Thoracic aorta (tissue), 2 donors: Measurements from ENCODE around the gene VANGL1. TPM values are rescaled to one million over a fixed set of nuclear protein-coding genes. Genes with fewer than 3 reads are reported as not detected.

ENCODE experiments used
- ATAC-seq: fragments of 150-250 bp; one replicate; pipeline ENCODE4 v1.8.0; 2017; ENCODE audit warnings: low read depth; ENCODE audit not compliant: insufficient number of reproducible peaks, low FRiP score
- DNase-seq: peaks from one replicate; pipeline ENCODE4 v3.0.0-alpha.2; 2020; ENCODE audit warnings: low spot score
- H3K27ac ChIP-seq, 2 donors: fragments of 200-600 bp; sonication (generic); 1 replicate in 1 of 2; 2 replicates in 1 of 2; pipeline ENCODE4 v1.5.1; 2016; ENCODE audit warnings: mild to moderate bottlenecking in 2 of 2, moderate library complexity in 2 of 2
- H3K27me3 ChIP-seq: fragments of 200-600 bp; sonication (generic); replicated peaks from 2 replicates; pipeline ENCODE4 v1.6.0; 2016; ENCODE audit warnings: mild to moderate bottlenecking; ENCODE audit not compliant: insufficient read depth
- H3K36me3 ChIP-seq: fragments of 200-600 bp; sonication (generic); one replicate; pipeline ENCODE4 v1.5.1; 2016
- H3K4me1 ChIP-seq, 2 donors: fragments of 200-600 bp; sonication (generic); 1 replicate in 1 of 2; 2 replicates in 1 of 2; pipeline versions ENCODE4 v1.5.1 to v1.6.0; 2016; ENCODE audit warnings: low read depth in 2 of 2, mild to moderate bottlenecking in 1 of 2; ENCODE audit not compliant: control insufficient read depth in 1 of 2
- H3K4me3 ChIP-seq: fragments of 200-600 bp; sonication (generic); 2 replicates; pipeline ENCODE4 v1.5.1; 2016; ENCODE audit warnings: mild to moderate bottlenecking
- H3K9me3 ChIP-seq: fragments of 200-600 bp; sonication (generic); 2 replicates; pipeline ENCODE4 v1.5.1; 2016
- total RNA-seq, 2 donors: library from RNA; depleted of rRNA; stranded (reverse); fragments of >200 nt; gene quantifications; one replicate each; pipeline versions ENCODE4 v1.1.0 to v1.2.3, GENCODE V29; 2016
- TF ChIP-seq, protein P1 (sequence below): fragments of 200-600 bp; sonication (generic); IDR thresholded peaks from one replicate; pipeline ENCODE4 v1.5.1; 2019; ENCODE audit warnings: antibody characterized with exemption

VANGL1 gene
- total RNA-seq, 2 donors from 2014 or later: 6.5 to 8.8 TPM

DNA sequence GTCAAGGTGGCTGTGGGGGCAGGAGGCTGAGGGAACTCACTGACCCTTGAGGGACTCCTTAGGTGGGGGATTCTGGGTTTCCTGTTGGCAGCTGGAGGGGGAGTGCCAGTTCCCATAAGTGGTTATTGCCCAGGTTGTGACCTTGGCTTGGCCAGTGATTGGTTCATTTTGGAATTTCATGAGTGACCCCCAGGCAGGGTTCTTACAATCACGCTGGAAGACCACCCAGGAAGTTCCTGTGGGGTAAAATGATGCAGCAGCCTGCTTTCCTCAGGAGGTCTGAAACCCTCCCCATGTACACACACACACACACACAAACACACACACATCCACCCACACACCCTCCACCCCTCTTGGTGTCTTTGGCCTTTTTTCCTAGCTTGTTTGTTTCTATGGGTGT lies 16.9 kb downstream of the VANGL1 start:
- ATAC-seq (no peak), DNase-seq (no peak)
- TF ChIP-seq, protein P1, sequence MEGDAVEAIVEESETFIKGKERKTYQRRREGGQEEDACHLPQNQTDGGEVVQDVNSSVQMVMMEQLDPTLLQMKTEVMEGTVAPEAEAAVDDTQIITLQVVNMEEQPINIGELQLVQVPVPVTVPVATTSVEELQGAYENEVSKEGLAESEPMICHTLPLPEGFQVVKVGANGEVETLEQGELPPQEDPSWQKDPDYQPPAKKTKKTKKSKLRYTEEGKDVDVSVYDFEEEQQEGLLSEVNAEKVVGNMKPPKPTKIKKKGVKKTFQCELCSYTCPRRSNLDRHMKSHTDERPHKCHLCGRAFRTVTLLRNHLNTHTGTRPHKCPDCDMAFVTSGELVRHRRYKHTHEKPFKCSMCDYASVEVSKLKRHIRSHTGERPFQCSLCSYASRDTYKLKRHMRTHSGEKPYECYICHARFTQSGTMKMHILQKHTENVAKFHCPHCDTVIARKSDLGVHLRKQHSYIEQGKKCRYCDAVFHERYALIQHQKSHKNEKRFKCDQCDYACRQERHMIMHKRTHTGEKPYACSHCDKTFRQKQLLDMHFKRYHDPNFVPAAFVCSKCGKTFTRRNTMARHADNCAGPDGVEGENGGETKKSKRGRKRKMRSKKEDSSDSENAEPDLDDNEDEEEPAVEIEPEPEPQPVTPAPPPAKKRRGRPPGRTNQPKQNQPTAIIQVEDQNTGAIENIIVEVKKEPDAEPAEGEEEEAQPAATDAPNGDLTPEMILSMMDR: no peak
- Histone ChIP-seq H3K27me3 (no peaks in the 10 kb centered on the region), H3K4me1 (peaks cover 10 to 21% of the 10 kb centered on the region in 2 donors), H3K9me3 (no peaks in the 10 kb centered on the region), H3K27ac (no peak overlapping the region), H3K36me3 (peaks cover 5% of the 10 kb centered on the region), H3K4me3 (no peak overlapping the region)

DNA sequence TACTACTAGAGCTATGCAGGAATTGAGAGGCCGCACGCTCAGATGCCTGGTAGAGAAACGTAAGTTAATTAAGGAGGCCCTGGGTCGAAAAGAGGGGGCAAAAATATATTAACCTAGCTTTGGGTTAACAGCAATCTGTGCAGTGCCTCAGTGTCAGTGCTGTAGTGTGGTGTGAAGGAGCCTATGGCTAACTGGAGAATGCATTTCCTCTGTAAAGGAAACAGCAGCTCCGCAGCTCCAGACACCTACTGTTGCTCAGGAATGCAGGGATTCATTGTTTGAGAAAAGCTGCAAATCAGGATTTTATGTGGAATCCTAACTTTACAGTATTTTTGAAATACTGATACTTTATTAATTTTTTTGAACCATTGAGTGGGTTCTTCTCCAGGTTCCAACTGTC lies 18.4 kb downstream of the VANGL1 start:
- H3K4me3 ChIP-seq: no peak overlapping the region
- no peak overlapping the region for H3K27ac ChIP-seq
- H3K4me1 ChIP-seq: peaks cover 3 to 9% of the 10 kb centered on the region in 2 donors
- TF ChIP-seq, protein P1: no peak
- ATAC-seq (no peak), DNase-seq (no peak)
- peaks cover 11% of the 10 kb centered on the region for H3K36me3 ChIP-seq
- H3K27me3 ChIP-seq: no peaks in the 10 kb centered on the region
- no peaks in the 10 kb centered on the region for H3K9me3 ChIP-seq

DNA sequence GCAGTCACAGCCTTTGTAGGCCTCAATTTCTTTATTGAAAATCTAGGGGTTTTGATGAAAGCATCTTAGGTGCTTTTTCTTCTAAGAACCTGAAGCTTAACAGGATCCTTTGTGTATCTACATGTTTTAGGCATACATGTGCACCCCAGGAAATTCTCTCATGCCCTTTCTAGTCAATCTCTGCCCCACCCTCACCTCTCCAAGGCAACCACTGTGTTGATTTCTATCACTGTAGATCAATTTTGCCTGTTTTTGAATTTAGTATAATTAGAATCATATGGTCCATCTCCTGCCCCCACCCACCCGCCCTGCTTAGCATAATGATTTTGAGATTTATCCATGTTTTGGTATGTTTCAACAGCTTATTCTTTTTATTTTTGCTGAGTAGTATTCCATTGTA lies 19.4 kb downstream of the VANGL1 start:
- ATAC-seq (no peak), DNase-seq (no peak)
- no peak overlapping the region for H3K27ac ChIP-seq
- H3K9me3 ChIP-seq: no peaks in the 10 kb centered on the region
- H3K36me3 ChIP-seq: peaks cover 11% of the 10 kb centered on the region
- no peak overlapping the region for H3K4me3 ChIP-seq
- no peaks in the 10 kb centered on the region for H3K27me3 ChIP-seq
- TF ChIP-seq, protein P1: no peak
- peaks cover 0 to under 1% of the 10 kb centered on the region in 2 donors for H3K4me1 ChIP-seq

DNA sequence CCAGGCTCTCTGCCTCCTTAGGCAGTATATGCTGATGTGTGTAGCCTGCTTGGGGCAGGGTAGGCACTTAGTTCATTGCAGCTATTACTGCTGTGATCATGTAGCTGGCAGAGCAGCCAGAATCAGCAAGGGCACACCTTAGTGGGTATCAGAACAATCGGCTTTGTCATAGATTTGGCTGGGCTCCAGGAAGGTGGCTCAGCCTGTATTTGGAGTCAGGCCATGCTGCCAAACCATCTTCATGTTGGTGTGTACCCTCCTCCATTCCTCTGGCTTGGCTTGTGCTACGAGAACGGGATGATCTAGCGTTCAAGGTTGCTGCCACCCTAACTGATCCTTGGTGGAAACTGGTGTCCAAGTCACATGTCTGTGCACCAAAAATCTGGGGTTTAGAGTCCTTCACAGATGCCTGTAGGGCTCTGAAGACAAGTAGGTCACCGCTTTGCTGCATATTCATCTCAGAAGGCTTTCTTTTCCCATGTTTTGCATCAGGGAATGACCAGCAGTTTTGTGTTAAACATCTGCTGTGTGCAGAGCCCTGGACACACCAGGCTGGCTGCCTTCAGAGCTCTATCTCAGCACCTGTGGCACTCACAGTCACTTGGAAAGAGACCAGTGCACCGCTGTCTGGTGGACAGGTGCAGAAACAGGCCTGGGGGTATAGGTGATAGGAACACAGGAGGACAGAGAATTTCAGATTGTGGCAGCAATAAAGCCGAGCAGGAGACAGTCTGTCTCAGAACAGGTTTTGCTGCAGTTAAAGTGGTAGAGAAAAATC lies 23.7 kb downstream of the VANGL1 start:
- TF ChIP-seq, protein P1: no peak
- no peak overlapping the region for H3K4me3 ChIP-seq
- ATAC-seq (no peak), DNase-seq (no peak)
- no peaks in the 10 kb centered on the region for H3K9me3 ChIP-seq
- H3K4me1 ChIP-seq: peaks cover 0 to 21% of the 10 kb centered on the region in 2 donors
- no peaks in the 10 kb centered on the region for H3K27me3 ChIP-seq
- H3K36me3 ChIP-seq: peaks cover 8% of the 10 kb centered on the region
- no peak overlapping the region for H3K27ac ChIP-seq

DNA sequence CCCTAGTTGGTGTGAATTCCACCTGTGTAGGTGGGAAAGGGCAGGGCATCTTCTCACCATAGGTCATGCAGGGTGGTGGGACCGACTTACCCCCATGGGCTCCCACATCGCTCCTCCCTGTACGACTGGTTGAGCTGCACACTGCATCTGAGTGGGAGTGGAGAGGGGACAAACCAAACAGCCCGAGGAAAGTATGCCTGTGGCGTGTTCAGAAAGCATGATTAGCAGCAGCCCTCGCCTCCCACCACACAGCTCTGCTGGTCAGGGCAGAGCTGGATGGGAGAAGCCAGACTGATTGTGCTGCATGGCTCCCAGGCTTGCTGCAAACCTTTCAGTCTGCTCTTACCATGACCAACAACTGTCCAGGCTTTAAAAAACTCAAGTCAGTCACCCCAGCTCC lies 24.4 kb downstream of the VANGL1 start:
- peak overlapping the region; percentile 48 to 60 for H3K27ac ChIP-seq
- H3K27me3 ChIP-seq: no peaks in the 10 kb centered on the region
- TF ChIP-seq, protein P1: no peak
- peaks cover 8% of the 10 kb centered on the region for H3K36me3 ChIP-seq
- DNase-seq: no peak
- no peak for ATAC-seq
- no peak overlapping the region for H3K4me3 ChIP-seq
- H3K4me1 ChIP-seq: peaks cover 0 to 28% of the 10 kb centered on the region in 2 donors
- H3K9me3 ChIP-seq: no peaks in the 10 kb centered on the region
